ENCODE data around the gene MACO1.
A peak's percentile ranks its signal among the peaks of the same experiment; 100 is the strongest.
"Not testable (repeated sequence)": the region's sequence is repeated elsewhere in the genome, so short reads cannot be mapped to it uniquely, and the experiment has no call there.

MACO1 gene

GRCh38 chr1:25484533-25484932, 53.8 kb downstream of the MACO1 start:
- H3K4me1 Mint-ChIP-seq, result peaks cover 7% of the 10 kb centered on the region
- no peak overlapping the region for H3K27ac Mint-ChIP-seq
- H3K9me3 Mint-ChIP-seq, result no peaks in the 10 kb centered on the region
- ATAC-seq (no peak), DNase-seq (no peak)
- no peak overlapping the region for H3K4me3 Mint-ChIP-seq
- H3K27me3 Mint-ChIP-seq, result no peaks in the 10 kb centered on the region

- no peaks in the 10 kb centered on the region for H3K9me3 Mint-ChIP-seq
- peaks cover 7% of the 10 kb centered on the region for H3K4me1 Mint-ChIP-seq
- DNase-seq, result no peak
- H3K4me3 Mint-ChIP-seq, result no peak overlapping the region
- H3K27ac Mint-ChIP-seq, result no peak overlapping the region
- no peaks in the 10 kb centered on the region for H3K27me3 Mint-ChIP-seq
- no peak for ATAC-seq
Measured at GRCh38 chr1:25485536-25486411, 55.1 kb downstream of the MACO1 start.

GRCh38 chr1:25486602-25487001, 55.9 kb downstream of the MACO1 start:
- Mint-ChIP-seq H3K27me3 (no peaks in the 10 kb centered on the region), H3K9me3 (no peaks in the 10 kb centered on the region), H3K4me1 (peaks cover 3% of the 10 kb centered on the region), H3K27ac (no peak overlapping the region), H3K4me3 (no peak overlapping the region)
- no peak for ATAC-seq
- DNase-seq, result no peak

GRCh38 chr1:25487628-25488027, 56.9 kb downstream of the MACO1 start:
- DNase-seq (no peak), ATAC-seq (no peak)
- no peak overlapping the region for H3K27ac Mint-ChIP-seq
- H3K4me1 Mint-ChIP-seq, result no peaks in the 10 kb centered on the region
- no peaks in the 10 kb centered on the region for H3K27me3 Mint-ChIP-seq
- no peak overlapping the region for H3K4me3 Mint-ChIP-seq
- H3K9me3 Mint-ChIP-seq, result no peaks in the 10 kb centered on the region

- ATAC-seq (no peak), DNase-seq (no peak)
- no peaks in the 10 kb centered on the region for H3K27me3 Mint-ChIP-seq
- H3K4me1 Mint-ChIP-seq, result no peaks in the 10 kb centered on the region
- H3K4me3 Mint-ChIP-seq, result no peak overlapping the region
- H3K27ac Mint-ChIP-seq, result peak overlapping the region; percentile 10 to 73
- H3K9me3 Mint-ChIP-seq, result no peaks in the 10 kb centered on the region
Measured at GRCh38 chr1:25492323-25492722, 61.6 kb downstream of the MACO1 start.

- no peaks in the 10 kb centered on the region for H3K4me1 Mint-ChIP-seq
- DNase-seq (no peak), ATAC-seq (no peak)
- H3K27me3 Mint-ChIP-seq, result no peaks in the 10 kb centered on the region
- no peak overlapping the region for H3K27ac Mint-ChIP-seq
- H3K9me3 Mint-ChIP-seq, result no peaks in the 10 kb centered on the region
- H3K4me3 Mint-ChIP-seq, result no peak overlapping the region
Measured at GRCh38 chr1:25494952-25495351, 64.3 kb downstream of the MACO1 start.

- no peak for DNase-seq
- Mint-ChIP-seq H3K9me3 (no peaks in the 10 kb centered on the region), H3K4me1 (peaks cover 19% of the 10 kb centered on the region), H3K27ac (no peak overlapping the region), H3K4me3 (no peak overlapping the region), H3K27me3 (no peaks in the 10 kb centered on the region)
- no peak for ATAC-seq
Measured at GRCh38 chr1:25500694-25501093, 70.0 kb downstream of the MACO1 start.

- no peak overlapping the region for H3K4me3 Mint-ChIP-seq
Measured at GRCh38 chr1:25501235-25502058, 70.8 kb downstream of the MACO1 start.

GRCh38 chr1:25502957-25503356, 72.3 kb downstream of the MACO1 start:
- peaks cover 37% of the 10 kb centered on the region for H3K4me1 Mint-ChIP-seq
- H3K4me3 Mint-ChIP-seq, result no peak overlapping the region
- ATAC-seq, result no peak
- no peaks in the 10 kb centered on the region for H3K9me3 Mint-ChIP-seq
- H3K27ac Mint-ChIP-seq, result peak overlapping the region in 1 of 2 donors; percentile 21
- H3K27me3 Mint-ChIP-seq, result no peaks in the 10 kb centered on the region
- DNase-seq, result no peak

More at GRCh38 chr1:25501235-25502058, 70.8 kb downstream of the MACO1 start:
- Mint-ChIP-seq H3K9me3 (no peaks in the 10 kb centered on the region), H3K27ac (peak overlapping the region in 1 of 2 donors; percentile 61), H3K27me3 (no peaks in the 10 kb centered on the region), H3K4me1 (peaks cover 26% of the 10 kb centered on the region)
- ATAC-seq (no peak), DNase-seq (no peak)

GRCh38 chr1:25503551-25504426, 73.1 kb downstream of the MACO1 start:
- Mint-ChIP-seq H3K27me3 (no peaks in the 10 kb centered on the region), H3K27ac (no peak overlapping the region), H3K4me3 (no peak overlapping the region), H3K9me3 (no peaks in the 10 kb centered on the region), H3K4me1 (peaks cover 37% of the 10 kb centered on the region)
- ATAC-seq, result peak; percentile 92
- peak; percentile 46 to 63 for DNase-seq

GRCh38 chr1:25504706-25505595, 74.3 kb downstream of the MACO1 start:
- no peak for DNase-seq
- ATAC-seq, result no peak
- Mint-ChIP-seq H3K4me3 (no peak overlapping the region), H3K27ac (no peak overlapping the region), H3K4me1 (peaks cover 37% of the 10 kb centered on the region), H3K9me3 (no peaks in the 10 kb centered on the region), H3K27me3 (no peaks in the 10 kb centered on the region)

- H3K27ac Mint-ChIP-seq, result peak overlapping the region in 1 of 2 donors; percentile 97
- H3K4me1 Mint-ChIP-seq, result peaks cover 37% of the 10 kb centered on the region
- peak overlapping the region; percentile 49 to 73 for H3K4me3 Mint-ChIP-seq
- no peaks in the 10 kb centered on the region for H3K27me3 Mint-ChIP-seq
- DNase-seq, result no peak
- no peaks in the 10 kb centered on the region for H3K9me3 Mint-ChIP-seq
- ATAC-seq, result no peak
Measured at GRCh38 chr1:25505656-25506385, 75.1 kb downstream of the MACO1 start.

GRCh38 chr1:25506566-25507463, 76.1 kb downstream of the MACO1 start:
- peak overlapping the region; percentile 25 to 97 for H3K27ac Mint-ChIP-seq
- not testable (repeated sequence) for DNase-seq, H3K9me3 Mint-ChIP-seq, H3K27me3 Mint-ChIP-seq, ATAC-seq
- peak overlapping the region; percentile 50 to 73 for H3K4me3 Mint-ChIP-seq
- H3K4me1 Mint-ChIP-seq, result peaks cover 32% of the 10 kb centered on the region

Measured in stimulated activated naive CD8-positive, alpha-beta T cell treated with anti-CD3 and anti-CD28 coated beads, Interleukin-15, amount 100 ng/mL, for 72 hours (primary cell).